Ramos (cell line): Measurements from ENCODE around the gene AKR1E2.
"Not testable (repeated sequence)": the region's sequence is repeated elsewhere in the genome, so short reads cannot be mapped to it uniquely, and the experiment has no call there.

Experiments used
- in situ Hi-C: fragments of 300-500 bp; cut with MboI; formaldehyde crosslinking; loops from one replicate; pipeline ENCODE4 v1.14.3; 2022; ENCODE audit warnings: low sequenced_read_pairs; ENCODE audit not compliant: unreplicated experiment

The AKR1E2 gene

DNA sequence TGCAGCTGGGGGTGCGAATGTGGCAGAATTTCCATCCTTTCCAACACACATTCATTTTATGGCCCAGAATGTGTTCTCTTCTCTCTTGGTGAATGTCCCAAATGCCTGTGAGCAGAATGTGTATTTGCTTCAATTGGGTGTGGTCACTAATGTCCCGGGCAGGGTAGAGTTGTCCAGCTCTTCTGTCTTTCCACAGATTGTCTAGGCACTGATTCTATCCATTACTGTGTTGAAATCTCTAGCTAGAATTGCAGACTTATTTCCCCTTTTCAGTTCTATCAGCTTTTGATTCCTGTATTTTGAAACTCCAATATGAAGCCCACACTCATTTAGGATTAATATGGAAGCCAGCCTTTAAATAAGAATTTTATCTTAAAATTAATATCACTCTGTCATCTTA, 14.0 kb upstream of the AKR1E2 start:
- in situ Hi-C loops = no loop called here

DNA sequence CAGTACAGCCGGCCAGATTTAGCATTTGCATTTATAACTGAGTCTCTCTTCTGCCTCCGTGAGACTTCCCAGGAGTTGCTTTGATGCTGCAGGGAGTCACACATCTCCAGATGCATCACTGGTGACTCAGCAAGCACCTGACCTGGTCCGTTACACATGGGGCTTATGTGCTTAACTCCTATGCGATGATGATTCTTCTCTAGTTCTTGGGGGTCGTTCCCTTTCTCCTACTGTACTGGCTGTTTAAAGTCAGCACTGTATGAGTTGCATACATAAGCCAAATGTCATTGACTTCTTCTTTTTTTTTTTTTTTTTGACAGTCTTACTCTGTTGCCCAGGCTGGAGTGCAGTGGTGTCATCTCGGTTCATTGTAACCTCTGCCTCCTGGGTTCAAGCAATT, 13.0 kb upstream of the AKR1E2 start:
- in situ Hi-C loops = no loop called here

DNA sequence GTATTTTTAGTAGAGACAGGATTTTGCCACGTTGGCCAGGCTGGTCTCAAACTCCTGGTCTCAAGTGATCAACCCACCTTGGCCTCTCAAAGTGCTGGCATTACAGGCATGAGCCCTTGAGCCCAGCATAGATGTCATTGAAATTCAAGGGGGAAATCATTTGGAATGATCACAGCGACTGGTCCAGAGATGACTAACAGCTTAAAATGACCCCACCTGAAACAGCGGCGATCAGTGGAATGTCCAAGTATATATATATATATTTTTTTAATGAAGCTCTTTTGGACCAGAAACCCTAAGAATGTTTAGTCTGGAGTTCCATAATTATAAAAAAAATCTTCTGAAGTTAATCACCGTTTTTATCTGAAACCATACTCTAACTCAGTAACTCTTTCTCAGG, 12.5 kb upstream of the AKR1E2 start:
- in situ Hi-C loops = no loop called here

DNA sequence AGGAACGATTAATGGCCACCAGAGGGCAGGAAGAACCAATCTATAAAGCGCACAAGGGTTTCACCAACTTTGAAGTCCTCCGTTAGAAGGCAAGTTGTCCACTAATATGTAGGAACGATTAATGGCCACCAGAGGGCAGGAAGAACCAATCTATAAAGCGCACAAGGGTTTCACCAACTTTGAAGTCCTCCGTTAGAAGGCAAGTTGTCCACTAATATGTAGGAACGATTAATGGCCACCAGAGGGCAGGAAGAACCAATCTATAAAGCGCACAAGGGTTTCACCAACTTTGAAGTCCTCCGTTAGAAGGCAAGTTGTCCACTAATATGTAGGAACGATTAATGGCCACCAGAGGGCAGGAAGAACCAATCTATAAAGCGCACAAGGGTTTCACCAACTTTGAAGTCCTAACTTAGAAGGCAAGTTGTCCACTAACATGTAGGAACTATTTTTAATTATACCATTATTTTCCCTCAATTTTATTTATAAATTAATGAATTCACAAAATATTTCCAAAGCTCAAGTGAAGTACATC, 10.3 kb upstream of the AKR1E2 start:
- in situ Hi-C loops = not testable (repeated sequence)

DNA sequence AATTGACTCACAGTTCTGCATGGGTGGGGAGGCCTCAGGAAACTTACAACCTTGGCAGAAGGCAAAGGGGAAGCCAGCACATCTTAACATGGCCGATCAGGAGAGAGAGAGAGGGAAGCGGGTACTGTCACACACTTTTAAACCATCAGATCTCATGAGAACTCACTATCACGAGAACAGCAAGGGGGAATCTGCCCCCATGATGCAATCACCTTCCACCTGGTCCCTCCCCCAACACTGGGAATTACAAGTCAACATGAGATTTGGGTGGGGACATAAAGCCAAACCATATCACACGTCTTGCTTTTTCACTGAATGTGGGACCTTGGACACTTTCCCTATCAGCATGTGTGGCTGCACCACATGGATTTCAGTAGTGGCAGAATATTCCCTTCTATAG, 9.0 kb upstream of the AKR1E2 start:
- in situ Hi-C loops = no loop called here

DNA sequence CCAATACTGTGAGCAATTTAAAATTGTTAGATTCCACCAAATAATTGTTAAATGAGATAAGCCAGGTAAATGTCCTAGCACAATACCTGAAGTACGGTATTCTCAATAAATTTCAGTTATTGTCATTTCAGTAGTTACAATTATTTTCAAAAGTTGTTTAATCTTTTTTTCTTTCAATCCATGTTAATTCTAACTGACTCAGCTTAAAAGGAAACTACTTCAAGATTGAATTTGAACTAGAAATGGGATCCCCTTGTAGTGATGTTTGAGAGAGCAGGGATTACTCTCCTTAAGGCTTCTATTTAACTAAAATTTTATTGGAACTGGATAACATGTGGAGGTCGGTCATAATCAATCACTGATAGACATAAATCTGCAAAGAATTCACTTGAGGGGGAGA, 6.9 kb upstream of the AKR1E2 start:
- in situ Hi-C loops = no loop called here

DNA sequence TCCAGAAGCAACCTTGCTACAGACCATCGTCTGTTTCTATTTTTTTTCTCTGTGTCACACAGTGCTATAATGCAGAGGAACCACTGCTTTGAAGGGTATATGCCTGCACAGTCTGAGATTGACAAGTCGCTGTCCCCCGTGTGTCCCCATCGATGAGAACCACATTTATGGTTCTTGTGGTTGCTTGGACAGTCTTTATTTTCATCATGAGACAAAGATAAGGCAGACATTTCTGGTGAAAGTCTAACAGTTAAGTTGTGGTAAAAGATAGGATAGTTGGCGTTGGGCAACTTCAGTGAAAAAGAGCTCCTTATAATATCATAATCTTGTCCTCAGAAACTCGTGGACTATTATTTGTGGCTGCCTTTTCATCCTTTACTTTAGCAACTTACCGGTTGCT, 6.3 kb upstream of the AKR1E2 start:
- in situ Hi-C loops = no loop called here

DNA sequence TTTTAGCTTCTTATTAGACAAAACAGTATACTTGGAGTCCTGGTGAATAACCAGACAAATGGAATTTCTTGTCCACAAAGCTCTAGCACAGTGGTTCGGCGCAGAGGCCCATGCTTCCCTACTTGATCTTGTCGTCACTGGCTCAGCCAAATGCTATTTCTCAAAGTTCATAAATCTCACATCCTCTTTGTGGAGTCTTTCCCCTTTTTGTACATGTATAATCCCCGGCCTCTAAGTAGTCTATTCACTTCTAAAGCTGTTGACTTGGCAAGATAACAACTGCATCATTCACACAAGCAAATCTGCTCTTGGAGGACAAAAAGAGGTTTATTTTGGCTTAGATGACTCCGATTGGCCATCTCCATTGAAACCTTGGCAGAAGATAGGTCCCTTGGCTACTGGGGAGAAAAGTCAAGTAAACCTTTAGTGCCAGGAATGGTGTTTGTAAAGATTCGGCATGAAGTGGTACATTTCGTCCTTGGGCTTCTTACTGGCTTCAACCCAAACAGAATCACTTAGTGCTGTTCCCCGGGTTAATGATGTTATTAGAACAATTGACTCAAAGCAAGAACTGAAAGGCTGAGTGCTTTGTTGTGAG, 5.1 kb upstream of the AKR1E2 start:
- in situ Hi-C loops = no loop called here

DNA sequence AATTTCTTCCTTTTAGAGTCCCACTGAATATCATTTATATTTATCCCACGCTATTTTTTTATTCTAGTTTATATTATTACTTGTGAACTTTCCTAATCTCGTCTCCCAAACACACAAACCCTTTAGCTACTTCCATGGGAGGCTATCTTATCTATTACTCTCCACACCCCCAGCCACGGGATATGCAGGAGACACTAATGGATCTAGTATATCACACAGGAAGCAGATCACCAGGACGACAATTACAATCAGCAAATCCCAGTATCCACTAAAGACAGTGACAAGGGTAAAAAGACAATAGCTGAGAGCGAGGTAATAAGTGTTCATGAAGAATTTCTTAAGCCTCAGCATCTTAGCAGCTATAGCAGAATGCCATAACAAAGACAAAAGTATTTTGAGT, 3.8 kb upstream of the AKR1E2 start:
- in situ Hi-C loops = no loop called here

DNA sequence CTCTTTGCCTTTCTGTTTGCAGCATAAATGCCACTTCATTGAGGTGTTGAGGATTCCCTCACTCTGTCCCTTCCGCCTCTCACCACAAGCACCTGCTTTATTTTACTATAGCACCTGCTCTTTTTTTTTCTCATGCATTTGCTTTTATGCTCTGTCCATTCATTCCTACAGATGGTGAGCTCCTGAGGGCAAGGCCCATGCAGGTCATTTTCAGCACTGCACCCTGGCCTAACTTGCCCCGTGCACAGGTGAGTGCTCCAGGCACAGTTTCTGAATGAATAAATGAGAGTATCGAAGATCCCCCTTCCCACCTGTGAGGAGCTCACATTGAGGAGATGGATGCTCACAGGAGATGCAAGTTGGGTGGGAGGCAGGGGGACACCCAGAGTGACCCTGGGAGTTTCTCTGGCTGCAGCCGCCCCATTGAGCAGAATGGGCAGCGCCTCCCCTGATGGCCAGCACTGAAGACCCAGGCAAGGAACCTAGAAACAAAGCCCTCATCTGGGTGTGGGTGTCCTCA, 1.2 kb upstream of the AKR1E2 start:
- in situ Hi-C loops = no loop called here

DNA sequence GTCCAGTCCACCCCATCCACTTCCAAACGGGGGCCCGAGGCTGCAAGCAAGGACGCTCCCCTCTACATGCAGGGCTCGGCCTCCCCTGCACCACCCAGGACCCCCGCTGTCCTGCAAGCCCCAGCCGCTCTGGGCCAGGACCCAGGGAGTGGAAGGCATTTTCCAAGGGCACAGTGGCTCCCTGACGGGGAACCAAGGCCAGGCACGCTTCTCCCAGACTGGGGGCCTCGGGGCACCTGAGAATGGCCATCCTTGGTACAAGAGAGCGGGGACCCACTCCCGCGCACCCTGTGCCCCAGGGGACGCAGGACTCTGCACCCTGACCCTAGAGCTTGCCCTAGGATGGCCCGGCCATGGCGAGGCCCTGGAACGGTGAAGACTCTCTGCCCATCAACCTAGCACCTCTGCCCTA, 545 bp upstream of the AKR1E2 start:
- in situ Hi-C loops = no loop called here

DNA sequence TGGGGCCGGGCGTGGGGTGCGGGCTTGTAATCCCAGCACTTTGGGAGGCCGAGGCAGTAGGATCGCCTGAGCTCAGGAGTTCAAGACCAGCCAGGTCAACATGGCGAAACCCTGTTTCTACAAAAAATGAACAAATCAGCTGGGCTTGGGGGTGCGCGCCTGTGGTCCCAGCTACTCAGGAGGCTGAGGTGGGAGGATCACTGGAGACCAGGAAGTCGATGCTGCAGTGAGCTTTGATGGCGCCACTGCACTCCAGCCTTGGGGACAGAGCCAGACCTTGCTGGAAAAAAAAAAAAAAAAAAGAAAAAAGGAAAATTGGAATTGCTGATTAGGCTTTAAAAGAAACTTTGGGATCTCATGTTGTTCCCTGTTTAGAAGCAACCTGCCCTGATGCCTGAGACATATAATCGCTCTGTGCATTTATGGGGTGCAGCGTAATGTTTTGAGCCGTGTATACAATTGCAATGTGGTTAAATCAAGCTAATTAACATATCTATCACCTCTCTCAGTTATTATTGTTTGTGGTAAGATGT, 851 bp downstream of the AKR1E2 start:
- in situ Hi-C loops = no loop called here

DNA sequence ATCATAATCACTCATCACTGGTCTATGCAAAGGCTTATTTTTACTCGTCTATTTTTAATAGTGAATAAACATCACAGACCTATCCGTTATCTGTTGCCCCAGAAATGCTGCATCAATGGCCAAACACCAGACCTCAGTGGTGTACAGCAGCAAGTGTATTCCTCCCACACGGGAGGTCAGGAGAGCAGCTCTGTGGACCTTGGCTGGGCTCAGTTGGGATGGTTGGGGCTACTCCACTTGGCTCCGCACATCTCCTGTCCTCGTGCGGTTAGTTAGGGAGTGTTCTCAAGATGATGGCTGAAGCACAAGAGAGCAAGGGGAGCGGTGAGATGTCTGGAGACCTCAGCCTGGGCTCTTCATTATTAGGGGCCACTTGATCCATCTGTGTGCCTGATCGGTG, 2.0 kb downstream of the AKR1E2 start:
- in situ Hi-C loops = no loop called here

DNA sequence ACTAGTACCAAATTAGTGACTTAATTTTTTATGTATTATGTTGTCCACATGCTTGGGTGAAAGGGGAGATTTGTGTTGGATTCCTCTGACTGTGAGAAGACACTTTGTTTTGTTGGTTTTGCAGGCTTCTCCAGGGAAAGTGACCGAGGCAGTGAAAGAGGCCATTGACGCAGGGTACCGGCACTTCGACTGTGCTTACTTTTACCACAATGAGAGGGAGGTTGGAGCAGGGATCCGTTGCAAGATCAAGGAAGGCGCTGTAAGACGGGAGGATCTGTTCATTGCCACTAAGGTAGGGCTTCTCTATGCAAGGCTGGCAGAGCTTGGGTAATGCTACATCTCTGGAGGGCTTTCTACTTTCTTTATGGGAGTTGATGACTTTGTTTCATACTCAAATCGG, 4.5 kb downstream of the AKR1E2 start:
- in situ Hi-C loops = no loop called here

DNA sequence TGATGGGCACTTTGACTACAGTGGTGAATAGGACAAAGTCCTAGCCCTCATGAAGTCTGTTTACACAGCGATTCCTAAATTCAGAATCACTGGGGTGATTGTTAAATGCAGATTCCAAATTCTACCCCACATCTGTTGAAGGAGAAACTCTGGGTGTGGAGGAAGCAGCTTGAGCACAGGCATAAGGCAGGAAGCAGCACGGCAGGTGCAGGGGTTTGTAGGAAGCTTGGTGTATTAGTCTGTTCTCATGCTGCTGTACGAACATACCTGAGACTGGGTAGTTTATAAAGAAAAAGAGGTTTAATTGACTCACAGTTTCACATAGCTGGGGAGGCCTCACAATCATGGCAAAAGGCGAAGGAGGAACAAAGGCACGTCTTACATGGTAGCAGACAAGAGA, 5.1 kb downstream of the AKR1E2 start:
- in situ Hi-C loops = no loop called here

DNA sequence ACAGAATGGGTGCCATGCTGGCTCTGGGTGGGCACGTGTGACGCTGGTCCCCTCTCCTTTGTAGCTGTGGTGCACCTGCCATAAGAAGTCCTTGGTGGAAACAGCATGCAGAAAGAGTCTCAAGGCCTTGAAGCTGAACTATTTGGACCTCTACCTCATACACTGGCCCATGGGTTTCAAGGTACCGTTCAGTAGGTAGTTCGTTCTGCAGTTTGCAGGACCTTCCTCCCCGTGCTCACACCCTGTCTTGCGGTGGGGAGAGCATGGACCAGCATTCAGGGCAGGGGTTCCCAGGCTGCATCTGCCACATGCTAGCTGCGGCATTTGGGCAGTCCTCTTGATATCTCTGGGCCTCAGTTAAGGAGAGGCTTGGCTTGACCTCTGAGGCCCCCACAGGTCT, 7.3 kb downstream of the AKR1E2 start:
- in situ Hi-C loops = no loop called here

DNA sequence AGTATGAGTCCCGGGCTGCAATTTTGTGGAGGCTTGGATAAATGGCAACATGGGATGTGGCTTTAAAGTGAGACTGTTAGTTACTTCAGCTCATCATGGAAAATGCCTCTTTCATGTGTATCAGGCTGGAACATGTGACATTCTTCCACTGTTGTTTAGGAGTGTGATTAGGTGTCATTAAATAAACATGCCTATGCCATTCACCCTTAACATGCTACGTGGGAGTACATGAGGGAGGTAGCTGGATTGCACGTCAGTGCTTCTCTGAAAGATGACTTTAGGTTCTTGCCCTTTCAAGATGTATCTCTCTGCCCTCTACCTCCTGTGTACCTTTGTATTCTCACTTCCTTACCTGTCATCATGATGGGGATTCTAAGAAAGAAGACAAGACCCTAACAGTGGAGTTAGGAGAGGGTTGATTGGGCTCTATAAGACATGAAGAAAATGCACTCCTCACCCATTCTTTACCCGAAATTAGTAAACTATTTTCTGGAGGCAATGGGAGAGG, 8.9 kb downstream of the AKR1E2 start:
- in situ Hi-C loops = no loop called here

DNA sequence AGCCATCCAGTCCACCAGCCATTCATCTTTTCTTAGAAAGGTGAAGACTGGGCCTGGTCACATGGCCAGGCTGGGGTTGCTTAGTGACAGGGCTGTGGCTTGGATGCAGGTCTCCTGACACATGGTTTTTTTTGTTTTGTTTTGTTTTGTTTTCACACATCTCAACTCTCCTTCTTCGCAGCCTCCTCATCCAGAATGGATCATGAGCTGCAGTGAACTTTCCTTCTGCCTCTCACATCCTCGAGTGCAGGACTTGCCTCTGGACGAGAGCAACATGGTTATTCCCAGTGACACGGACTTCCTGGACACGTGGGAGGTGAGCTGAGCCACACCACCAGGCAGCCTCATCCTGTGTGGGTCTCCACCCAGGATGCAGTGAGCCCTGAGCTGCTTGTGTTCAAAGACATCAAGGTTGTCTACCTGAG, 9.5 kb downstream of the AKR1E2 start:
- in situ Hi-C loops = no loop called here

DNA sequence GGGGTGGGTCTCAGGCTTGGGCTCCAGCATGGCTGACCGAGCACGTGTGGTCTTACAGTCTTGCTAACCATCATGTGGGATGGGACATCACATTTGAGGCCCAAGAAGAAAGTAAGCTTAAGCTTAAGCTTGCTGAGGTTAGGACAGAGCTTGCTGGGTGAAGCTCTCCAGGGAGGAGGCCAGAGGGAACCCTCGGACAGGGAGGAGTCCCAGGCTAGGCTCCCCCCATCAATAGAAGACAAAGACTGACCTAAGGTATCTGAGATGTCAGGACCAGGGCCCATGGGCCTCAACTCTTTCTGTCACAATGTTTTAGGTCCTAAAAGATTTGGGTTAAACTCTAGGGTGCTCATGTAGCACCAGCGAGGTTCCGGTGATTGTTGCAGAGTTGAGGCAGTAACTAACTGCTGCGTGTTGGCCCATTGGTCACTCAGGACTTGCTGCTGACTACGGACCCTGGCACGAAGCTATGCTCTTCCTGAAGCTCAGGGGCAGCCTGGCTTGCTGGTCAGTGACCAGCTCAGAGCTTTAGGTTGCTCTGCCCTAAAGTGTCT, 10.5 kb downstream of the AKR1E2 start:
- in situ Hi-C loops = no loop called here

DNA sequence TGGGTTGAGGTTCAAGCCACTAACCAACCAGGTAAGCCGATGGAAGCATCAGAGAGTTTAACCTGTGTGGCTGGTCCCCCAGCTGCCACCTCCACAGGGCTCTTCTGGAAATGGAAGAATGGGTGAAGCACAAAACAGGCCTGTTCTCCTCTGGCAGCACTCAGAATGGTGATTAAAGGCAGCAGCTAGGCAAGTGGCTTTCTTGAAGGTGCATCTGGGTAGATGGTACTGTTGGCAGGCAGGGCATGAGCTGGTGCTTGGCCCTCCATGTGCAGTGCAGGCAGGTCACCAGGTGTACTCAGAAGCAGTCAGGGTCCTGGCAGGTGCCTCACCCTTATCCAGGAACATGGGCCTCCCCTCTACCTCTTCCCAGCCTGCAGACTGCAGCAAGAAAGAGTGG, 11.5 kb downstream of the AKR1E2 start:
- in situ Hi-C loops = no loop called here

DNA sequence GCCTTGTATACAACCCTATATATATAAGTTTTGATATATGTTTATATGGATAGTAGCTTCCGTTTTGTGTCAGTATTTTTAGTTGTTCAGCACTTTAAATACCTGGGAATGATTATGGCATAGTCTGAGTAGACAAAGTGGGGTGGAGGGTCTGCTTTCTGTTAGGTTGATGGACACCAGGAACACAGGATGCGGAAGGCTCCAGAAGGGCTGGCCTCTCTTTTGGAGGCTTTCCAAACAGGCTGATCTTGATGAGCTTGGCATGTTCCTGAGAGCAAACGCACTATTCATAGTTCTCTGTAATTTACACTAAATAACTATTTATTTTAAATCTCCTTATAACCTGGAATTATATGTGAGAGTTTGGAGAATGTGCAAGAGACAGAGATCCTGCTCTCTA, 12.7 kb downstream of the AKR1E2 start:
- in situ Hi-C loops = no loop called here

DNA sequence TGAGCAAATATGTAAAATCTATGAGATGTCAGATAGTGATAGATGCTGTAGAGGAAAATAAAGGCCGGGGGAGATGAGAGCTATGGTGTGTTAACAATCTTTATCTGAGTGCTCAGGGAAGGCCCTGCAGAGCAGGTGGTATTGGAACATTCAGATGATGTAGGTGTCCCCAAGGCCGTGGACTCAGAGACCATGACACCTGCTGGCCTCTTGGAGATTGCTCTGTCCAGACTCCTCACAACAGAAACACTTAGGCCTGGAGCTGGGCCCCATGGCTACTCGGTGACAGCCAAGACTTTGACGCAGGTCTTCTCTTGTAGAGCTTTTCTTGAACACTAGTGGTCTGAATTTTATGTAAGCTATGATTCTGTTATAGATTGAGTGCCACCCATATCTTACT, 13.3 kb downstream of the AKR1E2 start:
- in situ Hi-C loops = no loop called here
